SK-N-SH (cell line): ENCODE results near the gene GDAP2.

Experiments
- CTCF ChIP-seq: fragments of 200-600 bp; sonication (generic); IDR thresholded peaks from 2 replicates; pipeline ENCODE4 v1.6.1; 2017; ENCODE audit warnings: antibody characterized with exemption, mild to moderate bottlenecking, moderate library complexity
- EP300 ChIP-seq, 2 experiments: IDR thresholded peaks; 2 replicates each; pipeline versions ENCODE4 v1.4.0 to v1.6.1; 2012; ENCODE audit warnings: borderline replicate concordance in 1 of 2, low read depth in 1 of 2, low read length in 1 of 2
- FOSL2 ChIP-seq: IDR thresholded peaks from 2 replicates; pipeline ENCODE4 v1.4.0; 2012; ENCODE audit warnings: low read depth, mild to moderate bottlenecking, moderate library complexity, borderline replicate concordance
- FOXJ3 ChIP-seq: sonication (generic); formaldehyde crosslinking; IDR thresholded peaks from 2 replicates; pipeline ENCODE4 v1.5.1; 2020; ENCODE audit warnings: mild to moderate bottlenecking, missing genetic modification reagents
- JUND ChIP-seq: IDR thresholded peaks from 2 replicates; pipeline ENCODE4 v1.4.0; 2012
- POLR2AphosphoS5 ChIP-seq: IDR thresholded peaks from 2 replicates; pipeline ENCODE4 v1.6.1; 2012; ENCODE audit warnings: low read depth, low read length
- RXRA ChIP-seq: IDR thresholded peaks from 2 replicates; pipeline ENCODE4 v1.4.0; 2012; ENCODE audit warnings: low read depth, mild to moderate bottlenecking, borderline replicate concordance
- ZBTB33 ChIP-seq: IDR thresholded peaks from 2 replicates; pipeline ENCODE4 v1.4.0; 2012; ENCODE audit warnings: low read depth, borderline replicate concordance

- TF ChIP-seq EP300 (IDR thresholded peaks at IDR 0.05; ENCODE audit: borderline replicate concordance in 1 of 2, low read depth in 1 of 2, low read length in 1 of 2) (no peak), CTCF (no peak), FOSL2 (no peak), POLR2AphosphoS5 (no peak), FOXJ3 (CRISPR knock-in tag) (no peak), ZBTB33 (no peak), JUND (no peak), RXRA (no peak)
Measured at GRCh38 chr1:117971777-117972176, 42.4 kb upstream of the GDAP2 start.
